ENCODE measurements around the gene EBLN2. TPM values are rescaled to one million over a fixed set of nuclear protein-coding genes. Genes with fewer than 3 reads are reported as not detected.
"Not testable (repeated sequence)": the region's sequence is repeated elsewhere in the genome, so short reads cannot be mapped to it uniquely, and the experiment has no call there.

EBLN2 gene
- total RNA-seq, 1 donor from 2014 or later: 2.1 TPM

DNA sequence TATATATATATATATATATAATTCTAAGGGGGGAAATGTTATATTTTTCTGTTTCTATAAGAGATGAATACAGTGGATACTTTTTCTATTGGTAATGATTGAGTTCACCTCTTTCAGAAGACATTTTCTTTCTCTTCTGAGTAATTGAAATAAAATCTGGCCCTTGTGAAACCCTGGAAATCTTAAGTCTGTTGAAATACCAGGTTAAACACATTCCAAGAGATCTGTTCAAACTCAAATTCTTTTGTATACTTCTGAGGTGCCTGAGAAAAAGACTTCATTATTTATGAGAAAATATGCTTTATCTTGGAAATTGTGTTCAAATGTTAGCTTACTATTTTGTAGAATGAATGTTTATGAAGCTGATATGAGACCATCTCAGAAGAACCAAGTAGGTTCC, 4.8 kb downstream of the EBLN2 start:
- not testable (repeated sequence) for ATAC-seq

DNA sequence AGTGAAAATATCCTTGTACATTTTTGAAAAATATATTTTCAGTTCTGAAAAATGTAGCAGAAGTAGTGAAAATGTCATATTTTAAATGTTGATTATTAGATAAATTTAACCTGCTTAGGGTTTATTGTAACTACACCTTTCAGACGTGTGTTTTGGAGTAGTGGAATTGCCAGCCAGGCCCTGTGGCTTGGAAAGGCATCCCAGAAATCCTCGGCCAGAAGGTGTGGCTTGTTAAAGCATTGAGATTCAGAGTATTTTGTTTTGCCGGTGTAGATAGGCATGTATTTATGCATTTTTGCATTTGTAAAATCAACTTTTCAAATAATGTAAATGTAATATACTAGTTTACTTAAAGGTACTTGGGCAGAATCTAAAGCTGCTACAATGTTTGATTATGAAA, 7.0 kb downstream of the EBLN2 start:
- ATAC-seq: no peak

DNA sequence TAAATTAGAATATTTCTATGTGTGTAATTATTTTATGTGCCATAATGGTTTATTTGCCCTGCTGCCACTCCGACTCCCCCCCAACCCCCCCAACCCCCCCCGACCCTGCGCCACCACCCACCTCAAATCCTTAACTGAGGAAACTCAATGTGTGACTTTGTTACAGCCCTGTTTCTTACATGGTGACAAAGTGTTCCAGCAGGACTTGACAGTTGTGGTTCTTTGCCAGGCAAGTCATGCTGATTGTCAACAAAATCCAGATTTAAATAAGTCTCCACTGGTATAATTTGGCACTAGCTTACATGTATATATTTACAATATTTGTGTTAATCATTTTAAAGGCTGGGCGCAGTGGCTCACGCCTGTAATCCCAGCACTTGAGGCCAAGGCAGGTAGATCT, 7.7 kb downstream of the EBLN2 start:
- ATAC-seq: no peak

DNA sequence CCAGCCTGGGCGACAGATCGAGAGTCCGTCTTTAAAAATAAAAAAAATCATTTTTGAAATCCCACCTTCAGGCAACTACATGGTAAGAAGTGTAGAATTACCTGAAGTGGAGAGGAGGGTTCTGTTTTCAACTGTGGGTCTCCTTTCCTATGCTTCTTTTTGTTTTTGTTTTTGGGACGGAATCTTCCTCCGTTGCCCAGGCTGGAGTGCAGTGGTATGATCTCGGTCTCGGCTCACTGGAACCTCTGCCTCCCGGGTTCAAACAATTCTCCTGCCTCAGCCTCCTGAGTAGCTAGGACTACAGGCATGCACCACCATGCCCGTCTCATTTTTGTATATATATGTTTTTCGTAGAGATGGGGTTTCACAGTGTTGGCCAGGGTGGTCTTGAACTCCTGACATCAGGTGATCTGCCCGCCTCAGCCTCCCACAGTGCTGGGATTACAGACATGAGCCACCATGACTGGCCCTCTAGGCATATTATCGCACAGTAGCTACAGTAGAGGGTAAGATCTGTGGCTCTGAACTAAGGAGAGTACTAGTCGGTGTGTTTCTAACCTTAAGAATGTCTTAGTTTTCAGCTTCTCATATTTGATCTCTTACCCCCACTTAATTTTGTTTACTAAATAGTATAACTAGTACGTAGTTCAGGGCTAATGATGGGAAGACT, 8.5 kb downstream of the EBLN2 start:
- no peak for ATAC-seq

DNA sequence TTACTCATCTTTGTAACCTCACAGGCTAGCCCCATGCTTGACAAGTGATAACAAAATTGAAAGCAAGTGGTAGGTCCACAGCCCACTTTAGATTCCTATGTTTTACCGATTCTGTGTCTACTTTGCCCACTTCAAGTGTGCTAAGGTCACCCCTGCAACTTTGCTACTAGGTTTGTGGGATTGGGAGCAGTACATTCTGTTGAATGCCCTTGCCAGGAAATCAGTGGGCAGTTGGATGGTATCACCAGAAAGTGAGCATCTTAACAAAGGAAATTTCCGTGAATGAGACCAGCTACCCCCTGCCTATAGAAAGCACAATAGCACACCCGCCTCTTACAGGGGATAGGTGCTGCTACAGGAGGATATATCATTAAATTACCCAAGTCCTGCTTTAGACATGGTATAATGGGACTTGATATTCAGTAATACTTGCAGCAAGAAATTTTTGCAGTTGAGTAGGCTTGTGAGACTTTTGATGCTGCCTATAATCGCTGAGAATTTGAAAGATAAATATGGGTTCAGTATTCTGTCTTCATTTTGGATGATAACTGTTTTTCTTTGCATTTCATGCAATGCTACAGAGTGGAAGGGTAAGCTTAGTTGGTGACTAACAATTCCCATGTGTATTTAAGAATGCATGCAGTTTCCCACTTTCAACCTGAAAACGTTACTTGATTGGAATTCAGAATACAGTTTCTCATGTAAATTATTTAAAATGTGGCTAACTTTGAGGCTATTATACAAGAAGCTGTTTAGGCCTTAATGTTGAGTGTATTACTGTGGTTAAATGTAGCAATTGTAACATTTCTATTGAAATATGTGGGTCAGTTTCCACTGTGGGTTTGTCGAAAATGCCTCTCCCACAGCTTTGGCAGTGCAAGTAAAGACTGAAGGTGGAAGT, 9.5 kb downstream of the EBLN2 start:
- no peak for ATAC-seq

DNA sequence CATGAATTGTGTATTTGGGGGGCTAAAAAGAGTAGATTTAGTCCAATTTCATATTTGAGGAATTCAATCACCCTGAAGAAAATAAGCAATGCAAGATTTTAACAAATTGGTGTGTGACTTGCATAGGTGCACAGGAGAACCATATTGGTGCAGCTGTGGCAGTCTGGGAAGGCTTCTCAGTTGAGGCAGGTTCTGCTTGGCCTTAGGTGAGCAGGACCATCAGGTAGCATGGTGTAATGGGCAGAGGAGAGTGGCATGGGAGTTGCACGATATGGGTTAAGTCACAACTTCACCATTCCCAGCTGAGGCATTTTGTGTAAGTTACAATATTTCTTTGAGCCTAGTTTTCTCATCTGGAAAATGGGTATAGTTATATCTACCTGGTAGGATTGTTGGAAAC, 10.5 kb downstream of the EBLN2 start:
- no peak for ATAC-seq

DNA sequence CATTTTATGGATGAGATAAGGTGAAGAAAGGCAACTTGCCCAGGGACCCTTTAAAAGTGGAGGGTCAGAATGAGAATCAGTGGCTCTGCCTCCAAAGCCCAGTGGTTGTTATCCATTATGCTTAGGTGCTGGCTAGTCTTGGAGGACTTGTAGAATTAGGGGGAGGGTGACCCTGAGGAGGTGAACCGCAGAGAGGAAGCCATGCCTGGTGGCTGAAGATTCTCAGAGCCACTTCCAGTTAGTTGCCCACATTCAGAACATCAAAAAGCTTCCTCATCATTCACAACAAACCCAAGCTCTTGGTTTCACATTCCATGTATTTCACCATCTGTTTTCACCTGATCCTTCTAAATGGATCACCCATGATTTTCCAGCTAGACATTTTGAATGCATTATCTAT, 11.2 kb downstream of the EBLN2 start:
- ATAC-seq: no peak

DNA sequence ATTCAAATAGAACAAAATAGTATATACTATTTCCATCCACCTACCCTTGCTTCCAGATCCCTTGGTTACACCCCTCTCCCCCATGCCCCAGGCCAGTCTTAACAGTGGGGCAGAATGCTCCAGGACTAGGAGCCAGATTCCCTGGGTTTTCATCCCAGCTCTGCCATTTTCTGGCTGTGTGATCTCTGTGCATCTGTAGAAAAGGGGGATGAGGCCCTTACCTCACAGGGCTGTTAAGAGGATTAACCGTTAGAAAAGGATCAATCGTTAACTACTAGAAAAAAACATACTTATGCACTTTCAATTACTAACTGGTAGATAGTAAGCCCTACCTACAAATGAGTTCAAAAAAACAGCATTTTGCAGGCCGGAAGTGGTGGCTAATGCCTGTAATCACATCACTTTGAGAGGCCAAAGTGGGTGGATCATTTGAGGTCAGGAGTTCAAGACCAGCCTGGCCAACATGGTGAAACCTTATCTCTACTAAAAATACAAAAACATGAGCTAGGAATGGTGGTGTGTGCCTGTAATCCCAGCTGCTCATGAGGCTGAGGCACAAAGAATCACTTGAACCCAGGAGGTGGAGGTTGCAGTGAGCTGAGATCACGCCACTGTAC, 11.7 kb downstream of the EBLN2 start:
- ATAC-seq: no peak

DNA sequence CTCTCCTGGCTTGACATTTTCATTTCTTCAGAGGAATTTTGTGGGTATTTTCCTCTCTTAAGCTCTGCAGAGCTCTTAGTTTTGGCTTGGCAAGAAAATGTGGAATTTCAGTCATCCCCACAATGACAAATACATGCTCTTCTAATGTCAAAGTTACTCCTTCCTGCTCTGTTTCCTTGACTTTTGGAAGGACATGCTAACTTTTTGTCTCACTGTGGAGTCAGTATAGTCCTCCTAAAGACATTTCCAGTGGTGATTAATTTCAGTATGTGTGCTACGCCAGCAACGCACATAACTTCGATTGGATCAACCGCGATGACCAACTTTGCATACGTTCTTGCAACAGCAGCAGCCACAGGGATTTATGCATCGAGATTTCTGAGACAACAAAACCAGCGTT, 13.3 kb downstream of the EBLN2 start:
- no peak for ATAC-seq

DNA sequence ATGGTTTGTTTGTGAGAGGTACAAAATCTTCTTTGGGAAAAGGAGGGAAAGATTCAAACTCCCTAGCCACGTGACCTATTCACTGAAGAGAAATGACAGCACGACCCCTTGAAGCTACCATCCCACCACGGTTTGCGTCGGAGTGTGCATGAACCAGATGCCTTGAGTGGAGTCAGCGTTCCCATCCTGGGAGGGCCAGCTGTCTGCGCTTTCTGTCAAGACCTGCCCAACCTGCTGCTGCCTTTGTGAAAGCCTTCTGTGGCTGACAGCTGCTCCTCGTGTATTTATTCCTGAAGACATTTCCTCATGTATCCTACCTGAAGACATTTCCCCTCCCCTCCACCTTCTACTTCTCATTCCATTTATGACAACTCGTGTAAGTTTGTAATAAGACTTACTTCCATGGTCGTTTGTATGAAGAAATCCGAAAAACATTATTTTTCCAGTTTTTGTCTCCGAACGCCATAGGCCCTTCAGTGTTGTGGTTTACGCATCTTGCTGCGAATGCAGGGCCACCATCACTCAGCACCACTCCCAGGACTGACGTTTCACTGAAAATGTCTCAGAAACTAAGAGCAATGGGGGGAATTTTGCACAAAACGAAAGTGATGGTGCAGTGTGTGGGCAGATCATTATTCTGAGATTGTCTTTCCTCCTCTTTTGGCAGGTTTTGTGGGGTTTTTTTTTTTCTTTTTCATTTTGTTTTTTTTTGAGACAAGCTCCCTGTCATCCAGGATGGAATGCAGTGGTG, 18.9 kb downstream of the EBLN2 start:
- ATAC-seq: no peak

DNA sequence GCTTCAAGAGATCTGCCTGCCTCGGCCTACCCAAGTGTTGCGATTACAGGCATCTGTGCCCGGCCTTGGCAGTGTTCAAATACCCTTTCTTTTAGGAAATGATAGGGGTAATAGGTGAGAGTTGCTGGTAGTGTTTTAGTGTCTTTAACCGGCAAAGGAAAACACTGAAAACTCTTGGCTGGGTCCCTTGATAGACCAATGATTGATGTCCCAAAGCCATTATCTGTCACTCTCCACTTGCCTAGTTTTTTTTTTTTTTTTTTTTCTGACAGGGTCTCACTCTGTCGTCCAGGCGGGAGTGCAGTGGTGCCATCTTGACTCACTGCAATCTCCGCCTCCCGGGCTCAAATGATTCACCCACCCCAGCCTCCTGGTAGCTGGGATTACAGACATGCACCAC, 19.7 kb downstream of the EBLN2 start:
- ATAC-seq: no peak

DNA sequence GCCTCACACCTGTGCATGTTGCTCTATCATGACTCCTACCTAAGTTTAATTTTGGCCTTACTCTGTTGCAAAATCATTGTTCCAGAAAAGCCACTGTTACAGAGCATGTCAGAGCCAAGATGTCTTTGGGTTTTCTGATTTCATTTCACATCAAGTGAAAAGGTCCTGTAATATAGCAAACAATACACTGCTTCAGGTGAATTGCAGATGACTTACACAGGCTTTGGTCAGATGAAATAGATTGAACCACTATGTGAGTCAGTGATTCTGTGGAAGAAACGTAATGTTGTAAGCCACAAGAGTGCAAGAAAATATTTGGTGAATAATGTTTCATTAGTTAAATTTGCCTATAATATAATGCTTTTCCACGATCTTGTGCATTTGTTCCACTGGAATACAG, 22.7 kb downstream of the EBLN2 start:
- no peak for ATAC-seq

DNA sequence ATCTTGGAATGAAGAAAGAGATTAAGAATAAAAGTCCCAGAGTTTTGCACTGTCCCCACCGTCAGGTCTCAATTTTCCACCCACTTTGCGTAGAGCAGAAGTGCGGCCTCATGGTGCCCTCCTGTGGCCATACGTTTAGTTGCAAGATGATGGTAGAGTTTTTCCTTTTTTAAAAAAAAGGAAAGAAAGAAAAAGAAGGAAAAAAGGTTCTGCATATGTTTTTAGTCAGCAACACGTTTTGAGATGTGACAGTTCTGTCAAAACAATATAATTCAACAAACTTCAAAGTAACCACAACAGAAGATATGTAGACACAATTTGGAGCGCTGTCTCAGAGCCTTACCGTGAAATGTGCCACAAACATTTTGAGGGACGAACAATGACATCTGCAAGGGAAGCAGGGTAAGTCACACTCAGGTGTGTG, 24.6 kb downstream of the EBLN2 start:
- ATAC-seq: peak; percentile 57

DNA sequence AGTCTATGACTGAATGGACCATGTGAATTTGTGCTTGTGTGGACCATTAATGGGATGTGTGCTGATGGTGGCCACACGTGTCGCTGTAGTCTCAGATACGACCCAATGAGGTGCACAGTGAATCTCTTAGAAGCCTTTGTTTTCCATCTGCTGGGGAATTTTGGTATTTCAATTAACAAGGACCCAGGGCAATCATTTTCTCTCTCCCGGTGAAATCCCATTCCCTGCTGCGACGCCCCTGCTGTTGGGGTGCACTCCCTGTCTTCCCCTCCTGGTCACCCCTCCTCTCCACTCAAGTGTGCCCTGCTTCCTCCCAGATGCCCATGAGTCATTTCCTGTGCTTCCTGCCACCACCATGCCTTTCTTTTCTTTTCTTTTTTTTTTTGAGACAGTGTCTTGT, 32.7 kb downstream of the EBLN2 start:
- no peak for ATAC-seq

DNA sequence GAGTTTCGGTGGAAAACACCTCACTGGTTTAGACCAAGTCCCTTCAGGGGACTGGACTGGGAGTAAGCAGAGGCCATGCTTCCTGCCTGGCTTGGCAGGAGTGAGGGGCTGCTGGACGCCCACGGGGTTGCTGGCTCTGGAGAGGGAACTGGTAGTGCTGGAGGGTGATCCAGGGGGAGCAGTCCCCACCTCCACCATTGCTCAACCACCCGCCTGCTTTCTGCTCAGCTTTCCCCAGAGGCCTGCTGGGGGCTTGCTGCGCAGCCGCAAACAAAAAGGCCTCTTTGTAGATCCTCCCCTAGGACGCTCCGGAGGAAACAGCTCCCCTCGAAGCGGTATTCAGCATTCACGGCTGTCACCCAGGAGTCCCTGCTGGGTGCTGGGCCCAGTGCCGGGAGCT, 33.5 kb downstream of the EBLN2 start:
- ATAC-seq: no peak

DNA sequence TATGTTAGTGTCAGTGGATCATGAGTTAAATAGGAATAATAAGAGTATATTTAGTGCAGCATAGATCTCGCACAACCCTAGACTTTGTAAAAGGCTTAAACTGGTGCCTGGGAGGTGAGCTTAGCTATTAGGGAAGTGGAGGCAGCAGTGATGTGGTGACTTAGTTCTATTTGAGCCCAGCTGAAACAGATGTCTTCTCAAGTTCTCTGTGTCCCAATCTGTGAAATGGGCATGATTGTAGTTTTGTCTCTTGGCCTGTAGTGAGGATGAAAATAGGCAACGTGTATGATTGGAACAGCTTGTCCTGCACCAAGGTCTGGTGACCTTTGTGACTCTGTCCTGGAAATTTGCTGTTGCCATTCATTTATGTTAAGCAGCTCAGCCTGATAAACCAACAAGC, 34.7 kb downstream of the EBLN2 start:
- no peak for ATAC-seq

DNA sequence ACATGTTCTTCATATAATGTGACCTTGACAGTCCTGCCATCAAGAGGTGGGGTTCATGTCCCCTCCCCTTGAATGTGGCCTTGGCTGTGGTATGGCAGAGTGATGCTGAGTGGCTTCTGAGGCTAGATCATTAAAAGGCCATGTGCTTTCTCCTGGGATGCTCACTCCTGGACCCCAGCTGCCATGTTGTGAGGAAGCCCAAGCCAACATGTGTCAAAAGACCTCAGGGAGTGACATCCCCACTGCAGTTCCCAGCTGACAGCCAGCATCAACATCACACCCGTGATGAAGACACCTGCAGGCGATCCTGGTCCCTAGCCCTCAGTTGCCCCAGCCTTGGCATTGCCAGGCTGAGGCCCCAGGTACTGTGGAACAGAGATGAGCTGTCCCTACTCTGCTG, 36.6 kb downstream of the EBLN2 start:
- no peak for ATAC-seq

DNA sequence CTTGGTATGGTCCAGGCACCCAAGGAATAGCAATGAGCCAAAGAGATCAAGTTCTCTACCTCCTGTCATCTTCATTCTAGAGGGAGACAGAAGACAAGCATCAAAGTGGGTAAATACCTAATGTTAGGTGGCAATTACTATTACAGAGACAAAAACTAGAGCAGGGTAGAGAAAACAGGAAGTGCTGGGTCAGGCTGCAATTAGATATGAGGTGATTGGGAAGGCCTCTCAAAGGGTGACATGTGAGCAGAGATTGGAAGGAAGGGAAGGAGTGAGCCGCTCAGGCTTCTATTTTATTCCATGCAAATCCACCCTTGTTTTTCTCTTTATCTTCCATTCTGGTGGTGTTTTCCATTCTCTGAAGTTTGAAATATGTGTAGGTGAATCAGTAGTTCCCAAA, 37.4 kb downstream of the EBLN2 start:
- no peak for ATAC-seq

DNA sequence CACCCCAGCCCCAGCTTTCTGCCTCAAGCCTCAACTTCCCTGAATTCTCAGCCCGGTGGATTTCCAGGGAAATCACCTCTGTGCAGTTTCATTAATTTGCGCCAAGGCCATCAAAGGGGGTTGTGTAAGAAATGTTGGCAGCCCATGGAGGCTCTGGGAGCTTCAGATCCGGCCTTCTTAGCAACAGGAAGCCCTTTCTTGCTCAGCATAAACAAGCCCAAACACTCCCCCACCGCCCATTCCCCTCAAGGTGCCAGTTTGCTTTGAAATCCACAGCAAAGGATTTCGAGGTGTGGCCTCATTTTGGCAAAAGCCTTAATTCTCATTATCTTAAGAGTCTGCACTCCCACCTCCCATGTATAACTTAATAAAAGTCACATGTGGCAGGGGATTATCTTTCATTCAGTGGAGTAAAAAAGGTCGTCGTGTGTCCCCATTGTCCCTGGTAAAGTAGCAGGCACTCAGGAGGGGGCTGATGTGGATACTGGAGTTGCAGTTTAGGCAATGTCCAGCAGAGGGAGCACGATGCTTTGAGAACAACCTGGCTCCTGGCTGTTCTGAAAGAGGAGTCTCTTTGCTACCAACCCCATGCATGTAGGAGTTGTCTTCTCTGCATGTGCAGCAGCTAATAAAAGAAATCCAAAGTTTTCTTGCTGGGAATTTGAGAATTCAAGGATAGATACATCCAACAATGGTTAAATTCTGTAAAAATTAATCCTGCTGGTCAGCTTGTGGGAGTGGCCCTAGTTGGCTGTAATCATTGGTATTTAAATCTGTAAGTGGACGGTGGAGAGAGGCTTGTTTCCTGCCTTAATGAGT, 39.5 kb downstream of the EBLN2 start:
- peak; percentile 87 for ATAC-seq

DNA sequence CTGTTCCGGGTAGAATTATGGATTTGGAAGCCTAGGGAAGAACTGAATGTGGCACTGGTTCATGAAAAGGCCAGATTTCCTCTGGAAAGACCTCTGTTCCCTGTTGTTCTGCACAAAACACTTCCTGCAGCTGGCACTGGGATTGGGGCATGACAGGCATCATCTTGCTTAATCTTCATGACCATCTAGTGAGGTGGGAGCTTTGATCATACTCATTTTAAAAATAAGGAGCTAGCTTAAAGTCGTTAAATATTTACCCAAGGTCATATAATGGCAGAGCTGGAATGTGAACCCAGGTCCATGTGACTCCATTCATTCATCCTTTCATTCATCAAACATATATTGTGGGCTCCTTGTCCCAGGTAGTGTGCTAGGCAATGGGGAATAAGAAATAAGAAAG, 40.4 kb downstream of the EBLN2 start:
- no peak for ATAC-seq

DNA sequence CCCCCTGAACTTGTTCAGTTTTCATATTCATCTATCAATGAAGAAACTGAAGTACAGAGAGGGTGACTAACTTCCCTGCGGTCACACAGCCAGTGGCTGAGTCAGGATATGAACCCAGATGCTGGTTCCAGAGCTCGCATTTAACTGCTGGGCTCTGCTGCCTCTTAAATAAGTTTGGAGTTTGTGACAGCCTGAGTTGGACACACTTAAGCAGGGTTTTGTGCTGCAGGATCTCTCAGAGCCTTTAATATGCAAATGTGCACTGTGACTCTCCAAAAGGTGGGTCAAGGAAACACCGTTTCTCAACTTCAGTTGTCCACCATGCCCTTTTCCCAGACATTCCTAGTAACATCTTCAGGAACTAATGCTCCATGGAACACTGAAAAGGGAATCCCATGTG, 45.8 kb downstream of the EBLN2 start:
- ATAC-seq: no peak

DNA sequence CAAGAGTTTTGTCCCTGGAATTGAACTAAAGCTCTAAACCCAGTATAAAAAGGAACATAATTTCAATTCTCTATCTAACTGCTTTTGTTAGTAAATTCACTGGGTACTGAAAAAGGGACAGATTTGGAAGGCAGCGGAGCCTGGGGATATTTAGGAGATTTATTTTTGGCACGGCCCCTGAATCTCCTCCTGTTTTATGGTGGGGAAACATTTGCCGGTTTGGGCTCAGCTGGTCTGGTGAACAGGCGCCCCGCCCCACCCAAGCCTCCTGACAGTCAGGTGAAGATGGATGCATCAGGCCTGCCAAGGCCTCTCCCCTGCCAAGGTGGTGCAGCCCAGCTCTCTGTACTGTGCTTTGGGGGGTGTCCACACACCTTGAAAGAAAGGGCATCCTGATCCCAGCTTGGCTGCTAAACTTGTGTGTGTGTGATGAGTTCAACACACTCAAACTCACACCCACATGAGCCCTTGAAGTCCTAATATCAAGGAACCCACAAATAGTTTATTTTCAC, 46.3 kb downstream of the EBLN2 start:
- ATAC-seq: no peak

Data from esophagus mucosa (tissue), 1 donor.